Measurements from ENCODE around the gene MDM1. TPM values are rescaled to one million over a fixed set of nuclear protein-coding genes. Genes with fewer than 3 reads are reported as not detected.

MDM1 gene
- total and polyA plus RNA-seq, 4 donors = 23.1 to 36.3 (median 34.5) TPM

DNA sequence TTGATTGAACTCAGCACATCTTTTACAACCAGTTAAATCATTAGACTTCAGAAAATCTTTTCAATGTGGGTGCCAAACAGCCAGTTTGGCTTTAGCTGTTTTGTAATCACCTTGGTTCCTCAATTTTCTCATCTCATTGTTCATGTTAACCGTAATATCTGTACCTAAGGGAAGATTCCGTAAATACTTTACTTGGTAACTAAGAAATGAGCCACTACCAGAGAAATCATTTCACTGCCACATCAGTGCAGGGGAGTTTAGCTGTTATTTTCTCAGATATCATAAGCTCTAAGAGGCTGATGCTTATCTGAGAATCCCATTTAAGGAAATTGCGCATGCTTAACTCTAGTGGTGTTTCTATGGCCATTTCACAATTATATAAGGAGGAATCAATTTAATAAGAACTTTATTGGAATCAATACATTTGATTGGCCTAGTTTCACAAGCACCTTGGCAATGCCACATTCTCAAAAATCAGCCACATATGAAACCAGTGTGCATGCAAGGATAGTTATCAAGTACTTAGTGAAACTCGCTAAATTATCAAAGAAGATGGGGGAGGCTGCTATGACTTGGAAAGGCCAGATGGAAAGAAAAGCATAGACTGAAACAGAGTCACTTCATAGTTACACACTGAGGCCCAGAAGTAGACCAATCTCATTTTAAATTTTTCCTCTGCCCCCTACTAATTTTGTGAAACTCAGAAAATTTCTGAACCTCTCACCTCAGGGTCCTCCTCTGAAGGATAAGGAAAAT, 50.7 kb downstream of the MDM1 start:
- H3K27ac ChIP-seq (ENCODE audit: low read depth, low read length) = no peak overlapping the region
- no peak for DNase-seq (ENCODE audit: low read depth in 4 of 6, low spot score in 6 of 6)
- H3K4me1 ChIP-seq (ENCODE audit: control insufficient read depth, insufficient read depth, low read length) = no peaks in the 10 kb centered on the region
- WGBS (ENCODE audit: insufficient coverage) = no CpG with 5 or more reads among the region's 4 CpGs
- no peaks in the 10 kb centered on the region for H3K36me3 ChIP-seq (ENCODE audit: control insufficient read depth, insufficient read depth, low read length)
- H3K9me3 ChIP-seq (ENCODE audit: control insufficient read depth, insufficient read depth, low read length) = no peaks in the 10 kb centered on the region
- no peak overlapping the region for H3K4me3 ChIP-seq (ENCODE audit: low read depth, low read length)
- no peaks in the 10 kb centered on the region for H3K27me3 ChIP-seq (ENCODE audit: control insufficient read depth, insufficient read depth, low read length)

DNA sequence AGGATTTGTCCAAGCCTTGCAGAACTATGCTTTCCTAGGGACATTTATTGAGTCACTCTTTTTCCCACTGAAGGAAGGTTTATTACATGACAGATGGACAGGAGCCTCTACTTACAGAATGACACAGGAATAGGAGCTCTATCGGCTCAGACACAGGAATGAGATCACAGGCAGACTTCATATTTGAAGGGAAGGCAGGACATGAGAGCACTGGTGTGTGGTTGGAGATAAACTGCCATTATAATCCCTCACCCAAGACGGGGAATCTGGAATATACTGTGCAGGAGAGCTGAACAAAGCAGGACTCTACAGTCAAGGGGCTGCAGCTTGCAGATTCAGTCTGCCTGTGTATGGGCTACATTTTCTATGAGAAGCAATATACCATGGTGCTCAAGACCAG, 51.9 kb downstream of the MDM1 start:
- Histone ChIP-seq H3K4me3 (ENCODE audit: low read depth, low read length) (no peak overlapping the region), H3K4me1 (ENCODE audit: control insufficient read depth, insufficient read depth, low read length) (no peaks in the 10 kb centered on the region), H3K9me3 (ENCODE audit: control insufficient read depth, insufficient read depth, low read length) (no peaks in the 10 kb centered on the region), H3K27ac (ENCODE audit: low read depth, low read length) (no peak overlapping the region), H3K36me3 (ENCODE audit: control insufficient read depth, insufficient read depth, low read length) (no peaks in the 10 kb centered on the region), H3K27me3 (ENCODE audit: control insufficient read depth, insufficient read depth, low read length) (no peaks in the 10 kb centered on the region)
- WGBS (ENCODE audit: insufficient coverage) = 67% methylated on average over 1 of the region's 2 CpGs
- peak in 1 of 6 donors; percentile 10 for DNase-seq (ENCODE audit: low read depth in 4 of 6, low spot score in 6 of 6)

DNA sequence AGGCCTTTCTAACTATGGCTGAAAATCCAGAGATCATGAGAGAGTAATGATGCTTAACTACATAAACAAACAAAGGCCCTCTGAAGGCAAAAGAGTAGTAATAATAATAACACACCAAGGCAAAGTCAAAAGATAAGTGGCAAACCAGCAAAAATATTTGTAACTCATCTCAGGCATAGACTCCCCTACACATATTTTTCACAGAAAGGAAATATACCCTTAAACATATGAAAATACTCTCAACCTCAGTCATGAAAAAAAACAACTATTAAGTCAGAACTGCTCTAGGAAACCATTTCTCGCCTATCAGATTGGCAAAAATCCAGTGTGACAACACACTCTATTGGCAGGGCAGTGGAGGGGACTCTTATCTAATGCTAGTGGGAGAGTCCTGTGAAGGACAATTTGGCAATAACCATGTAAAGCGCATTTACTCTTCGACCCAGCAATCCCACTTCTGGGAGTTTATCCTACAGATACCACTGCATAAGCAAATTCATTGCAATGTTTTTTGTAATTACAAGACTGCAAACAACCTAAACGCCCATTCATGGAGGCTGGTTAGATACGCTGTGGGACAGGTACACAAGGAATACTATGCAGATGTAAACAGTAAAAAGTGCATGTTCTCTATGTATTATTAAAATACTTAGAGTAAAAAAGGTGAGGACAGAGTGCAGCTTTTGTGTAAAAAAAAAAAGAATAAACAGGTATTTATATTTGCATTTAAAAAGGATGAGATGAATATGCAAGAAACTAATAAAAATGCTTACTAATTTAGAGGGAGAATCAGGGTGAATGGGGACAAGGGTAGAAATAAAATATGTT, 52.7 kb downstream of the MDM1 start:
- H3K4me3 ChIP-seq (ENCODE audit: low read depth, low read length) = no peak overlapping the region
- WGBS (ENCODE audit: insufficient coverage) = no CpG with 5 or more reads among the region's 5 CpGs
- H3K9me3 ChIP-seq (ENCODE audit: control insufficient read depth, insufficient read depth, low read length) = no peaks in the 10 kb centered on the region
- H3K27ac ChIP-seq (ENCODE audit: low read depth, low read length) = no peak overlapping the region
- DNase-seq (ENCODE audit: low read depth in 4 of 6, low spot score in 6 of 6) = no peak
- no peaks in the 10 kb centered on the region for H3K27me3 ChIP-seq (ENCODE audit: control insufficient read depth, insufficient read depth, low read length)
- H3K36me3 ChIP-seq (ENCODE audit: control insufficient read depth, insufficient read depth, low read length) = no peaks in the 10 kb centered on the region
- H3K4me1 ChIP-seq (ENCODE audit: control insufficient read depth, insufficient read depth, low read length) = no peaks in the 10 kb centered on the region

DNA sequence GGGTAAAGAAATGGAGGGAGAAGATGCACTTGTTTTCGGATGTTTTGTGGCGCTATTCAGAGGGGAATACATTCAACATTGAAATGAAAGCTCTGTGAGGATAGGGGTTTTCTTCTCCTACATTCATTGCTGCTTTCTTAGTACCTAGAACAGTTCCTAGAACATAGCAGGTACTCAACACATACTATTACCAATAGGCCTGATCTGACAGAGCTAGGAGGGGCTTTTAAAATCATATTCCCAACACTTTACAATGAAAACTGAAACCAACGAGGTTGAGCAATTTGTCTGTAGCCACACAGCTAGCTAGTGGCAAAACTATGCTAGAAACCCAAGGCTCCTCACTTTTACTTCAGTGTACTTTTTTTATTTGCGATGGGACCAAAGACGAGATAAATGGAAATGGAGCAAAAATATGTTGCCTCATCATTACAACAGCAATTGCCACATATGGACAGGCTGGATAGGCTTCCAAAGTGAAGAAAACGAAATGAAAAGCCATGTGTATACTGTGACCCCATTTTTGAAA, 55.7 kb downstream of the MDM1 start:
- no peak overlapping the region for H3K4me3 ChIP-seq (ENCODE audit: low read depth, low read length)
- no peaks in the 10 kb centered on the region for H3K9me3 ChIP-seq (ENCODE audit: control insufficient read depth, insufficient read depth, low read length)
- 78% methylated on average over 1 of the region's 6 CpGs for WGBS (ENCODE audit: insufficient coverage)
- H3K27me3 ChIP-seq (ENCODE audit: control insufficient read depth, insufficient read depth, low read length) = no peaks in the 10 kb centered on the region
- H3K27ac ChIP-seq (ENCODE audit: low read depth, low read length) = no peak overlapping the region
- no peak for DNase-seq (ENCODE audit: low read depth in 4 of 6, low spot score in 6 of 6)
- H3K4me1 ChIP-seq (ENCODE audit: control insufficient read depth, insufficient read depth, low read length) = no peaks in the 10 kb centered on the region
- H3K36me3 ChIP-seq (ENCODE audit: control insufficient read depth, insufficient read depth, low read length) = no peaks in the 10 kb centered on the region

DNA sequence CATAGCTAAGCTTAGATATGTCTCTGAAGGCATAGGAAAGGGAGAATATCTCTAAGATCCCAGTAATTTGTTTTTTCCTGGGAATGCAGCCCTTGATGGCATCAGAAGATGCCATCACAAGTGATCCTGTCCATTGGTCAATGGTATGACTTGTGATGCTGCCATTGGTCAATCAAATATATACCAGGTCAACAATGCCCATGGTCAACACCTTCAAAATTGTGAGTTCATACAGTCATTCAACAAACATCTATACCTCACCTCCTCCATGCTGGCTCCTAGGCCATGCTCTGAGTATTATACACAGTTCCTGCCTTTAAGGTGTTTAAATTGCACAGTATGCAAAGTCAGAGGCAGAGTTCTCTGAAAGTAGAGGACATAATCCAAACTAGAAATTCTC, 59.4 kb downstream of the MDM1 start:
- no peaks in the 10 kb centered on the region for H3K27me3 ChIP-seq (ENCODE audit: control insufficient read depth, insufficient read depth, low read length)
- H3K4me1 ChIP-seq (ENCODE audit: control insufficient read depth, insufficient read depth, low read length) = no peaks in the 10 kb centered on the region
- no peak overlapping the region for H3K27ac ChIP-seq (ENCODE audit: low read depth, low read length)
- no peaks in the 10 kb centered on the region for H3K36me3 ChIP-seq (ENCODE audit: control insufficient read depth, insufficient read depth, low read length)
- no peak overlapping the region for H3K4me3 ChIP-seq (ENCODE audit: low read depth, low read length)
- no peak for DNase-seq (ENCODE audit: low read depth in 4 of 6, low spot score in 6 of 6)
- no peaks in the 10 kb centered on the region for H3K9me3 ChIP-seq (ENCODE audit: control insufficient read depth, insufficient read depth, low read length)

DNA sequence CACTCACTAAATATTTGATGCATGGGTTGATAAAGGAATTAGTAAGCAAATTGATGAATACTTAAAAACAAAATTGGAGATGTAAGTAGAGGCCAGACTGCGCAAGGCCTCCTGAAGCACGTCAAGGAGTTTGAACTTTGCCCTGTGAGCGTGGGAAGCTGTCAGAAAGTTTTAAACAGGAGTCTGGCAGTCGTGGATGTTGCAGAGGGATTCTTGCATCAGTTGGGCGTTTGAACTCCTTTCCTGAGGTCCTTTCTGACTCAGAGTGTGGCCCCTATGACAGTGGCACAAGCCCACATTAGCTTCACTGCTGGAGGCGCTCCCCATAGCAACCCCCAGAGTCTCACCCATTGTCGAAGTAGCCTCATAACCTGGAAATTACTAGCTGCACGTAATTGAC, 60.8 kb downstream of the MDM1 start:
- H3K4me1 ChIP-seq (ENCODE audit: control insufficient read depth, insufficient read depth, low read length) = no peaks in the 10 kb centered on the region
- H3K9me3 ChIP-seq (ENCODE audit: control insufficient read depth, insufficient read depth, low read length) = no peaks in the 10 kb centered on the region
- DNase-seq (ENCODE audit: low read depth in 4 of 6, low spot score in 6 of 6) = no peak
- no peak overlapping the region for H3K27ac ChIP-seq (ENCODE audit: low read depth, low read length)
- no peaks in the 10 kb centered on the region for H3K27me3 ChIP-seq (ENCODE audit: control insufficient read depth, insufficient read depth, low read length)
- no peak overlapping the region for H3K4me3 ChIP-seq (ENCODE audit: low read depth, low read length)
- H3K36me3 ChIP-seq (ENCODE audit: control insufficient read depth, insufficient read depth, low read length) = no peaks in the 10 kb centered on the region
- 56% methylated on average over 6 of the region's 8 CpGs for WGBS (ENCODE audit: insufficient coverage)

DNA sequence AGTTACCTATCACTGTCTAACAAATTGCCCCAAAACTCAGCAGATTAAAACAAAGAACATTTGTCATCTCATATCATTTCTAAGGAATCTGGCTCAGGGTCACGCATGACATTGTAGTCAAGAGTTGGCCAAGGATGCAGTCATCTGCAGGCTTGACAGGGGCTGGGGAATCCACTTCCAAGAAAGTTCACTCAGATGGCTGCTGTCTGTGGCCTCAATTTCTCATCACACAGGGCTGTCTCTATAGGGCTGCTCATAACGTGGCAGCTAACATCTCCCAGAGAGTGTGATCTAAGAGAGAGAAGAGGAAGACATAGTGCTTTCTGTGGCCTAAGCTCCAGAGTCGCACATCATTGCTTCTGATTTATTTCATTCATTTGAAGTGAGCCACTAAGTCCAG, 61.8 kb downstream of the MDM1 start:
- H3K4me3 ChIP-seq (ENCODE audit: low read depth, low read length) = no peak overlapping the region
- H3K27me3 ChIP-seq (ENCODE audit: control insufficient read depth, insufficient read depth, low read length) = no peaks in the 10 kb centered on the region
- WGBS (ENCODE audit: insufficient coverage) = 100% methylated on average over 1 of the region's 3 CpGs
- no peak for DNase-seq (ENCODE audit: low read depth in 4 of 6, low spot score in 6 of 6)
- no peaks in the 10 kb centered on the region for H3K4me1 ChIP-seq (ENCODE audit: control insufficient read depth, insufficient read depth, low read length)
- no peaks in the 10 kb centered on the region for H3K9me3 ChIP-seq (ENCODE audit: control insufficient read depth, insufficient read depth, low read length)
- H3K27ac ChIP-seq (ENCODE audit: low read depth, low read length) = no peak overlapping the region
- H3K36me3 ChIP-seq (ENCODE audit: control insufficient read depth, insufficient read depth, low read length) = no peaks in the 10 kb centered on the region

DNA sequence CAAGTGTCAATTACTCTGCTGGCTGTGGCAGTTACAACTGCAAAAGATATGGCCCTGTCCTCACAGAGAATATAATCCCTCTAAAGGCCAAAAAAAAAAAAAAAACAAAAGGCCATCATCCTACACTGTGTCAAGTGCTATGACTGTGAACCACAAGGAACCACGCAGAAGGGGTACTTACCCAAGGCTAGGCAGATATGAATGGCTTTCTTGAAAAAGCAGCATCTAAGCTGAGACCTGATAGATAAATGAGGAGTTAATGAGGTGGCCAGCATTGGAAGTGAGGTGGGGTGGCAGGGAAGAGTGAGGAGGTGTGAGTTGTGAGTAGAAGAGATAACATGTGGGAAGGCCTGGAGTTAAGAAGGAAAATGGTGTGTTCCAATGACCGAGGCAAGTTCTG, 62.4 kb downstream of the MDM1 start:
- Histone ChIP-seq H3K27me3 (ENCODE audit: control insufficient read depth, insufficient read depth, low read length) (no peaks in the 10 kb centered on the region), H3K4me3 (ENCODE audit: low read depth, low read length) (no peak overlapping the region), H3K9me3 (ENCODE audit: control insufficient read depth, insufficient read depth, low read length) (no peaks in the 10 kb centered on the region), H3K36me3 (ENCODE audit: control insufficient read depth, insufficient read depth, low read length) (no peaks in the 10 kb centered on the region), H3K4me1 (ENCODE audit: control insufficient read depth, insufficient read depth, low read length) (no peaks in the 10 kb centered on the region), H3K27ac (ENCODE audit: low read depth, low read length) (no peak overlapping the region)
- WGBS (ENCODE audit: insufficient coverage) = 89% methylated on average over 2 of the region's 2 CpGs
- DNase-seq (ENCODE audit: low read depth in 4 of 6, low spot score in 6 of 6) = no peak

DNA sequence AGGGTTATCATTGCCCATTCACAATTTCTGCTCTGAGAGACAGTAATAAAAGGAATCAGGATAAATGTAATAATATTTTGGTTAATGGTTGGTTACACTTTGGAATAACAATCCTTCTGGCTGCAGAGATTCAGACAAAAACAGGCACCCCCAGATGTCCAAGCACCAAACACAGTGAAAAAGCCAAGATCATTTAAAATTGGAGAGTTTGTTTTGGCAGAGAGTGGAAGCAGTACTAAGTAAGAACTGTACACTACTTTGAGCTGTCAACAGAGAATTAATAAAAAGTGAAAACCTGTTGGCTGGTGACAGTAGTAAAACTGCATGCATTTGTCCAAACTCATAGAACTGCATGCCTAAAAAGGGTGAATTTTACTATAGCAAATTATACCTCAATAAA, 63.2 kb downstream of the MDM1 start:
- Histone ChIP-seq H3K4me1 (ENCODE audit: control insufficient read depth, insufficient read depth, low read length) (no peaks in the 10 kb centered on the region), H3K4me3 (ENCODE audit: low read depth, low read length) (no peak overlapping the region), H3K27ac (ENCODE audit: low read depth, low read length) (no peak overlapping the region), H3K9me3 (ENCODE audit: control insufficient read depth, insufficient read depth, low read length) (no peaks in the 10 kb centered on the region), H3K36me3 (ENCODE audit: control insufficient read depth, insufficient read depth, low read length) (no peaks in the 10 kb centered on the region), H3K27me3 (ENCODE audit: control insufficient read depth, insufficient read depth, low read length) (no peaks in the 10 kb centered on the region)
- peak in 1 of 6 donors; percentile 32 for DNase-seq (ENCODE audit: low read depth in 4 of 6, low spot score in 6 of 6)
